HG03432 (cell line): Measurements from ENCODE around the gene PEX7.
A peak's percentile ranks its signal among the peaks of the same experiment; 100 is the strongest.
"Not testable (repeated sequence)": the region's sequence is repeated elsewhere in the genome, so short reads cannot be mapped to it uniquely, and the experiment has no call there.

Experiments used
- ATAC-seq: cut with Tn5 transposase; IDR thresholded peaks from one replicate; pipeline ENCODE4 v1.9.1; 2021; ENCODE audit warnings: mild to moderate bottlenecking, moderate library complexity; ENCODE audit not compliant: unreplicated experiment

PEX7 gene

GRCh38 chr6:136893187-136893586 is 70.8 kb downstream of the PEX7 start:
- ATAC-seq: no peak

DNA sequence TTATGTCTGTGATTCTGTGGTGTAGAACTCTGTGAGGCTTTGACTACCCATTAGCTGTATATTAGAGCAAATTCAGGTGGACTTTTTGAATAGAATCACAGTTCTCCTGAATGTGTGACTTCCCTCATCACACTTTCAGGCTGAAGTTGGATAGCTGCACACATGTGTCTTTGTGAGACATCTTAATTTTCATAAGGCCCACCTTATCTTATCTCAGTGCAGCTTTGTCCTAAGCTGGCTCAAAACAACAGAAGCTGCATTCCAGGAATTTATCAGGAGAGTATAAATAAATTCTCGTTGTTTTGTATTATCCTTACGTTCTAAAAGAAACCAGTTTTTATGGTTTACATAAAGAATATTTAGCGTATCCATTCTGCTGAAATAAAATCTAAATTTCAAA is 73.5 kb downstream of the PEX7 start:
- no peak for ATAC-seq

DNA sequence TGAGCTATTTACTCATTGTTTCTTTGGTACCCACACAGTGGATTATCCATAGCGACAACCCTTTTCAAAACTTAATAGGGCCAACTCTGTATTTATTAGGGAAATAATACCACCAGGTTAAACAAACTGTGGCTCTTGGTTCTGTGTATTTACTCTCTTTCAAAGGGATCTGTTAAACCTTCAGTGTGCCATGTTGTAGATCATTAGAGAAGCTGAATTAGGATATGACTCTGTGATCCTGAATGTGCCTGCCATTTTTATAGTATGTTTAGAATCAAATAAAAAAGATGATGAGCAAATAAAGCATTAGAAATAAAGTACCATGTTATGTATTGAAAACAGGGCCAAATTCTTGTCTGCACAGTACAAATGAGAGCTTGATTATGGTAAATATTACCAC is 74.7 kb downstream of the PEX7 start:
- no peak for ATAC-seq

DNA sequence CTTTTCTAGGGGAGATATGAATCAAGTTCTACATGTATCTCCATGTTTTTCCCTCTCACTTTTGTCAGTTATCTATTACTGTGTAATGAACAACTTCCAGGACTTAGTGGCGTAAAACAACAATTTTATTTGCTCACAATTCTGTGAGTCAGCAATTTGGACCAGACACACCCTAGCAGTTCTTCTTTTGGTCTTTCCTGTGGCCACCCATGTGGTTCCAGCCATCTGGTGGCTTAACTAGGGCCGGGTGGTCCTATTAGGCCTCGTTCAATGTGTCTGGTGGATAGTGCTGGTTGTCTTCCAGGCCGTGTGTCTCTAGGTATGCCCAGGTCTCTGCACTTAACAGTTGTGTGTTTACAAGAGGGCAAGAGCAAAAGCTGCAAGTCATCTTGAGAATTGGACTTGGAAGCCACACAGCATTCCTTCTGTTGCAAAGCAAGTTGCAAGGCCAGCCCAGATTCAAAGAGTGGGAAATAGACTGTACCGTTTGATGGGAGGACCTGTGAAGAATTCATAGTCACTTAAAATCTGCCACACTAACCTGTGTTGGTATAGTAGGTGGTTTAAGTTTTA is 78.9 kb downstream of the PEX7 start:
- ATAC-seq: no peak

GRCh38 chr6:136904477-136904876 is 82.1 kb downstream of the PEX7 start:
- not testable (repeated sequence) for ATAC-seq

- no peak for ATAC-seq
Observed at GRCh38 chr6:136914947-136915346, 92.6 kb downstream of the PEX7 start.

GRCh38 chr6:136918706-136919105 is 96.3 kb downstream of the PEX7 start:
- ATAC-seq: no peak

DNA sequence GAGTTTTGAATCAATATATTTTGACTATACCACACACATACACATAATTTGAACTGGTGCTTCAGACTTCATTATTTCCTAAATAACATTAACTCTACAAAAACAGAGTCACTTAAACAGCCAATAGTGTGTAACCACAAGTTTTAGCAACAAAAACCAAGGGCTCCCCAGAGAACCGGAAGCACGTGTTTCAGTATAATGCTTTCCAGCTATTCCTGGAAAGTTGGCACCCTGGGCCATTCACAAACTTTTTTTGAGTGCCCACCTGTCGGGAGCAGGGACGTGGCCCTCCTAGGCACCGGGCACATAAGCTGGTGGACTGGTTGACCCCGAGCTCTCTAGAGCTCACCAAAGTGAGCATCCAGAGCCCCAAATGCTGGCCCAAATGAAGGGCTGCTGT is 97.8 kb downstream of the PEX7 start:
- ATAC-seq: no peak

DNA sequence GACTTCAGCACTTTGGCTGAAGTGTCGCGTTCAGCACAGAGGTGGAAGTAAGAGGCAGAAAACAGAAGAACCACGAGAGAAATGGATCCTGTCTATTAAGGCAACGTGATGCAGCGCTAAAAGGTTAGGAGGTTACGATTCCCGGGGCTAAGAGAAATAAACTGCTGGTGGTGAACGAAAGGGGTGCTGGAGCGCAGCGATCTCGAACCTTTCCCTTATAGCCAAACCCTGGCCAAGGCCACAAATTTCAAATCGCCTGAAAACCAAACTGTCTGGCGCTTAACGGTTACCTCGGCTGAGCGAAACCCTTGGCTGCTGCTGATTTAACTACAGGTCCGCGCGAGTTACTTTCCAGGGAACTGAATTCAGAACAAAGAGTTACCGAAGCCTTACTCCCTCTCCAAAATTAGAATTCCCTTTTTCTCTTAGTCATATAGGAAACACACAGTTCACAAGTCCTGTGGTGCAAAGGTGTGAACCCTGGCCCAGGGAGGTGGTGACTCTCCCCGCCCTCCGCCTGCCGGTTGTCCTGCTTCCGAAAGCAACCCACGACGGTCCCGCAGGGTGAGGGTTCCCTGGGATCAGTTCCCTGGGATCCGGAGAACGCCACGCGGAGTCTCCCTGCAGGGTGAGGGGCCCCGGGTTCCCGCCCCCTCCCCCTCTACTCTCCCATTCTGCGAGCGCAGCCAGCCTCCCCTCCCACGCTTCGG is 98.4 kb downstream of the PEX7 start:
- ATAC-seq: no peak

DNA sequence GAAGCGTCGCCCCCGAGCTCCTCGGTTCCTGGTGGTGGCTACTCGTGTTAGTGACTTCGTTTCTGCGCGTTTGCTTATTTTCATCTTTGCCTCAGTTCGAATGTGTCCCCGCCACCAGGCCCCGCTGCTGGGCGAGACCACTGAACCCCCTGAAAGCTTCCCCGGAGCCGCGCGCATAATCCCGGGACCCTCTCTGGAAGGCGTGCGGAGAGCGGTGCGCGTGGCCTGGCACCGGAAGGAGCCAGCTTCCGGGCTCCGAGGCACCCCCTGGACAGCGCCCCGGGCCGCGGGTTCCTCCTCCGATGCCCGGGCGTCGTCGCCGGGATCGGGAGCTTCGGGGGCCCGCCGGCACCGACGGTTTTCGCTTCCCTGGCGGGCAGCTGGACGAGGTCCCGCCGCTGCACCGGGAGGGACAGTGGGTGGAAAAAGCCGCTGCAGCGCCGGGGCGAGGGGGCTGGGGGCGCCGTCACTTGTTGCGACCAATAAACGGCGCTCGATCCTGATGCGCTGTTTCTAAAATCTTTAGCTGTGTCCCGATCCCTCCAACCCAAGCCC is 99.1 kb downstream of the PEX7 start:
- ATAC-seq: no peak

GRCh38 chr6:136921936-136922684 is 99.7 kb downstream of the PEX7 start, which contains the start of gene SLC35D3:
TSS of gene SLC35D3 (plus strand) at chr6:136922301. CDS start at chr6:136922429, 128 bp downstream.
- no peak for ATAC-seq

GRCh38 chr6:136922685-136923006 is 100.3 kb downstream of the PEX7 start:
- ATAC-seq: no peak

- ATAC-seq: no peak
Observed at GRCh38 chr6:136923116-136923953, 100.9 kb downstream of the PEX7 start.

DNA sequence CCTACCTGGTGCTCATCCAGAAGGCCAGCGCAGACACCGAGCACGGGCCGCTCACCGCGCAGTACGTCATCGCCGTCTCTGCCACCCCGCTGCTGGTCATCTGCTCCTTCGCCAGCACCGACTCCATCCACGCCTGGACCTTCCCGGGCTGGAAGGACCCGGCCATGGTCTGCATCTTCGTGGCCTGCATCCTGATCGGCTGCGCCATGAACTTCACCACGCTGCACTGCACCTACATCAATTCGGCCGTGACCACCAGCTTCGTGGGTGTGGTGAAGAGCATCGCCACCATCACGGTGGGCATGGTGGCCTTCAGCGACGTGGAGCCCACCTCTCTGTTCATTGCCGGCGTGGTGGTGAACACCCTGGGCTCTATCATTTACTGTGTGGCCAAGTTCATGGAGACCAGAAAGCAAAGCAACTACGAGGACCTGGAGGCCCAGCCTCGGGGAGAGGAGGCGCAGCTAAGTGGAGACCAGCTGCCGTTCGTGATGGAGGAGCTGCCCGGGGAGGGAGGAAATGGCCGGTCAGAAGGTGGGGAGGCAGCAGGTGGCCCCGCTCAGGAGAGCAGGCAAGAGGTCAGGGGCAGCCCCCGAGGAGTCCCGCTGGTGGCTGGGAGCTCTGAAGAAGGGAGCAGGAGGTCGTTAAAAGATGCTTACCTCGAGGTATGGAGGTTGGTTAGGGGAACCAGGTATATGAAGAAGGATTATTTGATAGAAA is 101.7 kb downstream of the PEX7 start:
- ATAC-seq: no peak

DNA sequence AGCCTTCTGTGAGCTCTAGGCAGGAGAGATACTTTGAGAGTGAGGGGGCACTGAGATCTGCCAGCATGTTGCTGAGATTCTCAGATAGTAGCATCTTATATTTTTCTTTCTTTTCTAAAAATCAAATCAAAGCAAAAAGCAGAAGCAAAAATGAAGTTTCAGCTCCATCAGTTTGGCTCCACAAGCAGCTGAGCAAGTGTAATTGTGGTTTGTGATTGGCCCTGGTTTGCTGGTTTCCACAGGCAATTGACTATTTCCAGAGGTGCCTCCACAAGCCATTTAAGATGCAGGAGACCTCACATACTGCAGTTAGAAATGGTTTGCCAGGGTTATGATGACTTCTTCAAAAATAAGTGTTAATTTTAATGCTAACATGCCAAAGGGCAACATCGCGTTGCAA is 104.0 kb downstream of the PEX7 start:
- no peak for ATAC-seq

DNA sequence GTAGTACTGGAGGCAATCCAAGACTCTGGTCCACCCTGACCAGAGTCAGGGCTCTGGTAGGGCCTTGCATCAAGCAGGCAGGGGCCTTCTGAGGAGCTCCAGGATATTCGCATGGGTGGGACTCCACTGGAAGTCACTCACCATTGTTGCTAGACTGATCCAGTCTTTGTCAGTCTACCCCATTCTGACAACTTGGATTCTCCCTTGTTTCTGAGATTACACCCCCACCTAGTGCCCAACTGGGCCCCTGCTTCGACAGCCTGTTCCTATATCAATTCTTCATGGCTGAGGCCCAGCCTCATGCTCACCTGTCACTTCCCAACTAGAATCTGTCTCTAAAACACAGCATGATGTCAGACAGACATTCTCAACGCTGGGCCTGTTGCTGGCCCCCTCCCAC is 104.9 kb downstream of the PEX7 start:
- peak; percentile 58 for ATAC-seq

GRCh38 chr6:136930528-136930927 is 108.1 kb downstream of the PEX7 start:
- no peak for ATAC-seq

DNA sequence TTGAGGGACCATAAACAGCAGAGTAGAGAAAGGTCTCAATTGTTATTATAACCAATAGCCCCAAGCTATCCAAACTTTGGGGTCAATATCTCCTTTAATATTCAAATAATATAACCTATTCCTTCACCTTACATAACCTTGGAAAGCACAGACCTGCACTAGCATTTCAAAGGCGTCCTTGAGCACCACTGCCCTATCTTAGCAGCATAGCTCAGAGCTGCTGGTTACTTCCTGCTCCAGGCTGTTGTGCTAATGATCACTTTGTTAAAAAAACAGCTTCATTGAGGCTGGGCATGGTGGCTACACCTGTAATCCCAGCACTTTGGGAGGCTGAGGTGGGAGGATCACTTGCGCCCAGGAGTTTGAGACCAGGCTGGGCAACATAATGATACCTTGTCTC is 110.2 kb downstream of the PEX7 start:
- ATAC-seq: no peak

GRCh38 chr6:136945072-136945471 is 122.7 kb downstream of the PEX7 start:
- ATAC-seq: no peak

GRCh38 chr6:136945711-136946121 is 123.3 kb downstream of the PEX7 start:
- no peak for ATAC-seq
